Fibroblast of skin of abdomen (primary cell): ENCODE measurements around the gene PRAMEF18. TPM values are rescaled to one million over a fixed set of nuclear protein-coding genes. Genes with fewer than 3 reads are reported as not detected.
"Not testable (repeated sequence)": the region's sequence is repeated elsewhere in the genome, so short reads cannot be mapped to it uniquely, and the experiment has no call there.

ENCODE experiments used
- DNase-seq: peaks from one replicate; pipeline ENCODE4 v3.0.0-alpha.2; 2013
- polyA plus RNA-seq, 2 experiments: library from polyadenylated mRNA; unstranded; fragments of 120-200 nt; gene quantifications; one replicate each; pipeline ENCODE4 v1.2.1, GENCODE V29; 2013; ENCODE audit not compliant: insufficient read length in 2 of 2

PRAMEF18 gene, protein sequence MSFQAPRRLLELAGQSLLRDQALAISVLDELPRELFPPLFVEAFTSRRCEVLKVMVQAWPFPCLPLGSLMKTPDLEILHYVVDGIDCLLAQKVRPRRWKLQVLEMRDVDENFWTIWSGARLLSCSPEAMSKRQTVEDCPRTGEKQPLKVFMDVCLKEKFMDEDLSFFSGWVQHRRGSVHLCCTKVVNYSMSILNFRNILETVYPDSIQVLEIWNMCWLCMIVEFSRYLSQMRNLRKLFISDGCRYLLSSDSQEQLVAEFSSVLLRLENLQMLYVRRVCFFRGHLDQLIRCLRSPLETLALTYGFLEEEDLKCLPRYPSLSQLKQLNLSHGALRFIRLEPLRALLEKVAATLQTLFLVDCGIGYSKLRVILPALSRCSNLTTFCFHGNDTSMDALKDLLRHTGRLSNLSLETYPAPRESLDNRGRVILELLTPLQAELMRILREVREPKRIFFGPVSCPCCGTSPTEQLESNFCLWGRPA
- not detected for polyA plus RNA-seq (2013, experiment 1 of 2; ENCODE audit: insufficient read length)
- polyA plus RNA-seq (2013, experiment 2 of 2; ENCODE audit: insufficient read length) = not detected

- DNase-seq = not testable (repeated sequence)
Observed at GRCh38 chr1:13225675-13226204, at the start of gene PRAMEF18. PRAMEF18 (minus strand) TSS chr1:13226154; CDS start chr1:13226106, 48 bp downstream.

DNA sequence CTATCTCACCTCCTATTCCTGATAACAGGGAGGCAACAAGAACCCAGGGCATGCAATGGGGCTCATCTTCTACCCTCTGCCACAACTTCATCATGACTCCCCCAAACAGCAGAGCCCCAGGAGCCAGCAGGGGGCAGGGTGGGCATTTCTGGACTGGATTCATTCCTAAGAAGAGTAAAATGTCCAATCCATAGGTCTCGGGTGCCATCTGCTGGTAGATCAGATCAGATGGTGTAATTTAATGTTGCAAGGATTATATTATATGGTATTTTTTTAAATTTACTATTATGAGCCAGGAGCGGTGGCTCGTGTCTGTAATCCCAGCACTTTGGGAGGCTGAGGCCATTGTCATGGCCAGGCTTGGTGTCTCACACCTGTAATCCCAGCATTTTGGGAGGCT, 39.2 kb upstream of the PRAMEF18 start:
- not testable (repeated sequence) for DNase-seq

GRCh38 chr1:13253898-13254297, 27.9 kb upstream of the PRAMEF18 start, which contains the start of gene PRAMEF5:
PRAMEF5 (plus strand) TSS chr1:13254198; CDS start chr1:13259269, 5,071 bp downstream.
- DNase-seq = not testable (repeated sequence)

- DNase-seq = not testable (repeated sequence)
Observed at GRCh38 chr1:13247122-13247521, 21.2 kb upstream of the PRAMEF18 start.

DNA sequence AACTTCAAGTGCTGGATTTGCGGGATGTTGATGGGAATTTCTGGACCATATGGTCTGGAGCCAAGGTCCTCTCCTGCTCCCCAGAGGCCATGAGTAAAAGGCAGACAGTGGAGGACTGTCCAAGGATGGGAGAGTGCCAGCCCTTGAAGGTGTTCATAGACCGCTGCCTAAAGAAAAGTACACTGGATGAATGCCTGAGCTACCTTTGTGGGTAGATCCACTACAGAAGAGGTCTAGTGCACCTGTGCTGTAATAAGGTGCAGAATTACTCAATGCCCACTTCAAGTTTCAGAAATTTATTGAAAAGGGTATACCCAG, 20.6 kb upstream of the PRAMEF18 start:
- not testable (repeated sequence) for DNase-seq

DNA sequence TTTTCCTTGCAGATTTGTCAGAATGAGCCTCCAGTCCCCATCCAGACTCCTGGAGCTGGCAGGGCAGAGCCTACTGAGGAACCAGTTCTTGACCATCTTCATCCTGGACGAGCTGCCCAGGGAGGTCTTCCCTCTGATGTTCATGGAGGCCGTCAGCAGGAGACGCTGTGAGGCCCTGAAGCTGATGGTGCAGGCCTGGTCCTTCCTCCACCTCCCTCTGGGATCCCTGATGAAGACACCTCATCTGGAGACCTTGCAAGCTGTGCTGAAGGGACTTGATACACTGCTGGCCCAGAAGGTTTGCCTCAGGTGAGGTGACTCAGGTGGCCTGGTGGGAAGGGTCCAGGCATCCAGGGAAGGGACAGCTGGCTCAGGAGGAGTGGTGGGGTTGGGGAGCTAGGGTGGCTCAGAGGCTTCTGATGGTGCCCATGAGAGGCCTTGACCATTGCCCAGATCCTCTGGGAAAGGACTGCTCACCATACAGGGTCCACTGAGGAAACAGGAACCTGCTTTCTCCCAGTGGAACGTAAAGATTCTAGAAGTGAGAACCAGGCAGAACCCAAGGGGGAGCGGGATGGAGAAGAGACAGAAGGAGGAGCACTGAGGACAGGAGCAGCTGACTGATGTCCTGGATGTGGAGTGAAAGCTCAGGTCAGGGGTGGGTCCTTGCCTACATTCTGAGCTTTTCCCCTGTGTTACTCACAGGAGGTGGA, 20.0 kb upstream of the PRAMEF18 start:
- not testable (repeated sequence) for DNase-seq

DNA sequence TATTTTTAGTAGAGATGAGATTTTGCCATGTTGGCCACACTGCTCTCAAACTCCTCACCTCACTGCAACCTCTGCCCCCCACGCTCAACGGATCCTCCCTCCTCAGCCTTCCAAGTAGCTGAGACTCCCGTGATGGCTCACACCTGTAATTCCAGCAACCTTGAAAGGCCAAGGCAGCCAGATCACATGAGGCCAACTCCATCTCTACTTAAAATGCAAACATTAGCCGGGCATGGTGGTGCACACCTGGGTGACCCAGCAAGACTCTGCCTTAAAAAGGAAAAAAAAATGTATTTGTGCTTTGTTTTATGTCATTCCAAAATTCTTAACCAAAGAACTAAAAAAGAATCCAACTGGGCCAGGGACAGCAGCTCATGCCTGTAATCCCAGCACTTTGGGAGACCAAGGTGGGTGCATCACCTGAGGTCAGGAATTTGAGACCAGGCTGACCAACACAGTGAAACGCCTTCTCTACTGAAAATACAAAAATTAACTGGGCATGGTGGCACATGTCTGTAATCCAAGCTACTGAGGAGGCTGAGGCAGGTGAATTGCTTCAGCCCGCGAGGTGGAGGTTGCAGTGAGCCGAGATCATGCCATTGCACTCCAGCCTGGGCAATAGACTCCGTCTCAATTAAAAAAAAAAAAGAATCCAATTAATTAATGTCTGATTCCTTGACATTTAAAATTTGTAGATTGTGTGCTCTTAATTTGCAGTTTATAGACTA, 17.7 kb upstream of the PRAMEF18 start:
- DNase-seq = not testable (repeated sequence)

DNA sequence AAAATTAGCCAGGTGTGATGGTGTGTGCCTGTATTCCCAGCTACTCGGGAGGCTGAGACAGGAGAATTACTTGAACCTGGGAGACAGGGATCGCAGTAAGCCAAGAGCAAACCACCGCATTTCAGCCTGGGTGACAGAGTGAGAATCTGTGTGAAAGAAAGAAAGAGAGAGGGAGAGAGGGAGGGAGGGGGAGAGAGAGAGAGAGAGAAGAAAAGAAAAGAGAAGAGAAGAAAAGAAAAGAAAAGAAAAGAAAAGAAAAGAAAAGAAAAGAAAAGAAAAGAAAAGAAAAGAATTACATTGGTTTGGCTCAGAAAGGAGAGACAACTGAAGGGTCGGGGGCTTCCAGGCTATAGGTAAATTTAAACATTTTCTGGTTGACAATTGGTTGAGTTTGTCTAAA, 13.7 kb upstream of the PRAMEF18 start:
- not testable (repeated sequence) for DNase-seq

DNA sequence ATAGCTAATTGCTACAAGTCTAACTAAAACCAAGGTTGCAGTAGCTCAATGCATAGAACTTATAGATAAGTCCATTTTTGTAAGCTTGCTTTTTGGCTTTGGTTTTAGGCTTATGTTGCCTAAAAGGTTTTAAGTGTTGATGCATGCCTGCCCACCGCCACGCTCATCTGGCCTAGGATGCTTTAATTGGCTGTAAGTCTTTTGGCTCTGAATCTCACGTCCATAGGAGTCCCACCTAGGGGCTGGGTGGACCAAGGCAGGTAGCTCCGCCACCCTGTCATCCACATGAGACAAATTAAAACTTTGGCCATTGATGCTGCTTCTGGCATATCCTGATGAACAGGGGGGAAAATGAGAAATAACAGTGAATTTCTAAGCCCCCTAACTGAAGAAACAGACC, 11.6 kb upstream of the PRAMEF18 start:
- DNase-seq = not testable (repeated sequence)

- not testable (repeated sequence) for DNase-seq
Observed at GRCh38 chr1:13234057-13234456, 8.1 kb upstream of the PRAMEF18 start.

GRCh38 chr1:13232056-13232455, 6.1 kb upstream of the PRAMEF18 start:
- not testable (repeated sequence) for DNase-seq

- not testable (repeated sequence) for DNase-seq
Observed at GRCh38 chr1:13231061-13231750, 5.3 kb upstream of the PRAMEF18 start.

DNA sequence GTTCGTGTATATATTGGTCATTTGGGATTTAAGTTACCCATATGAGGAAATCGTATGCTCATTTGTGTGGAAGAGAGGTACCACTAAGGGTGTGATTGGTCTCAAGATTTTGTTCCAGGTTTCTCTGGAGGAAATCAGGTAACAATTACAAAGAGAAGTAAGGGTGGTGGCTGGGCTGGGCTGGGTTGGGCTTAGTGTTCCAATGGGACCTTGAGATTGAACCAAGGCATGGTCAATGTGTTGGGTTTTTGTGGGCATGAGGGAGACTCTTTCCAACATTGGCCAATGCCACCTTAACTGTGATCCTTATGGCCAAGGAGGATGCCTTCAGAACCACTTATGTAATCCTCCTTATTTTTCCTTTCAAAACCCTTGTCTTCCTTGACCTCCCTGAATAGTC, 4.6 kb upstream of the PRAMEF18 start:
- not testable (repeated sequence) for DNase-seq

GRCh38 chr1:13230096-13230495, 4.1 kb upstream of the PRAMEF18 start:
- DNase-seq = not testable (repeated sequence)

GRCh38 chr1:13228343-13228781, 2.4 kb upstream of the PRAMEF18 start:
- no peak for DNase-seq

- not testable (repeated sequence) for DNase-seq
Observed at GRCh38 chr1:13227271-13228055, 1.5 kb upstream of the PRAMEF18 start.

GRCh38 chr1:13224480-13225060, 1.4 kb downstream of the PRAMEF18 start:
- DNase-seq = no peak

DNA sequence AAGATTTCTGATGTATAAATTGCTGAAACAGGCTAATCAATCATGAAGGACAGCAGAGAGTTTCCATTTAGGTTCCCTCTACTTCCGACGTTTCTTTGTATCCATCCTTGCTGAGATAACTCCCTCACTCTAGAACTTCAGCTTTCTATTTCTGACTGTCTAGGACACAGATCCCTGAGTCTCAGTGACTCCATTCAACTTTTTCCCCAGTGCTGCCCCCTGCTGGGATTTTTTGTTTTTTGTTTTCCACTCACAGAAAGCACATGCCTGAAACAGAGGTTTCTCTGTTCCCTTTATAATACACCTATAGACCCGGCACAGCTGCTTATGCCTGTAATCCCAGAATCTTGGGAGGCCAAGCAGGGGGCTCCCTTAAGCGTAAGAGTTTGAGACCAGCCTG, 3.2 kb downstream of the PRAMEF18 start:
- not testable (repeated sequence) for DNase-seq

DNA sequence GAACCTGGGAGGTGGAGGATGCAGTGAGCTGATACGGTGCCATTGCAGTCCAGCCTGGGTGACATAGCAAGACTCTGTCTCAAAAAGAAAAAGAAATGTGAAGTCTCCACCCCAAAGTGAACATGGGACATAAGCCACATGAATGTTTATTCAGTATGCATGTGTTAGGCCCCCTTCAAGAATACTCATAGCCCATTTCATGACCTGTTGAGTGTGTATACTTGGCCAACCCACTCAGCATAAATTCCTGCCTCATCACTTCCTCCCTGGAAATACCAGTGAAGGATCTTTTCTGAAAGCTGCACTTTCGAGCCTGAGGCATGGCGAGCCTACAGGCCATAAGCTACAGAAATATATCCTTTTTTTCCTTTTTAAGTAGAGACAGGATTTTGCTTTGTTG, 6.8 kb downstream of the PRAMEF18 start:
- DNase-seq = not testable (repeated sequence)

GRCh38 chr1:13216619-13217018, 9.3 kb downstream of the PRAMEF18 start:
- DNase-seq = not testable (repeated sequence)
